GM12878 (cell line): Measurements from ENCODE around the gene OPRL1. TPM values are rescaled to one million over a fixed set of nuclear protein-coding genes. Genes with fewer than 3 reads are reported as not detected.
A peak's percentile ranks its signal among the peaks of the same experiment; 100 is the strongest.

Source experiments
- BACH1 ChIP-seq: fragments of 450-650 bp; IDR thresholded peaks from 2 replicates; pipeline ENCODE4 v1.6.1; 2017; ENCODE audit warnings: mild to moderate bottlenecking, borderline replicate concordance
- BRCA1 ChIP-seq: IDR thresholded peaks from 2 replicates; pipeline ENCODE4 v1.6.1; 2011; ENCODE audit warnings: low read depth, low read length, improper control_type of control experiment
- CEBPB ChIP-seq, 2 experiments: fragments of 150-350 bp in 1 of 2; IDR thresholded peaks; 2 replicates each; pipeline ENCODE4 v1.6.1; 2012 to 2014; ENCODE audit warnings: low read depth in 2 of 2, low read length in 2 of 2, borderline replicate concordance in 1 of 2, inconsistent platforms in 1 of 2
- CHD2 ChIP-seq: IDR thresholded peaks from 2 replicates; pipeline ENCODE4 v1.6.1; 2011; ENCODE audit warnings: low read depth, low read length, improper control_type of control experiment, borderline replicate concordance
- CTCF ChIP-seq, 3 experiments: IDR thresholded peaks in 2 of 3; conservative IDR thresholded peaks in 1 of 3; 2 replicates each; pipeline ENCODE4 v1.5.1; 2011; ENCODE audit warnings: low read depth in 3 of 3, low read length in 3 of 3, mild to moderate bottlenecking in 3 of 3, control low read depth in 2 of 3, moderate library complexity in 2 of 3, inconsistent platforms in 1 of 3, mixed read lengths in 1 of 3; ENCODE audit not compliant: control insufficient read depth in 2 of 3, insufficient read depth in 1 of 3; ENCODE audit errors: extremely low read depth in 1 of 3
- EP300 ChIP-seq, 2 experiments: fragments of 150-350 bp in 1 of 2; IDR thresholded peaks; 2 replicates each; pipeline ENCODE4 v1.6.1; 2011 to 2012; ENCODE audit warnings: low read depth in 2 of 2, low read length in 2 of 2, borderline replicate concordance in 1 of 2, improper control_type of control experiment in 1 of 2, inconsistent platforms in 1 of 2; ENCODE audit not compliant: control insufficient read depth in 1 of 2
- ETV6 ChIP-seq, 2 experiments: fragments of 450-650 bp in 1 of 2; IDR thresholded peaks in 1 of 2; conservative IDR thresholded peaks in 1 of 2; 2 replicates each; pipeline ENCODE4 v1.6.1; 2014; ENCODE audit warnings: antibody characterized with exemption in 1 of 2, borderline replicate concordance in 1 of 2, low read depth in 1 of 2, mild to moderate bottlenecking in 1 of 2, moderate library complexity in 1 of 2
- EZH2 ChIP-seq: IDR thresholded peaks from 2 replicates; pipeline ENCODE4 v1.6.1; 2012; ENCODE audit warnings: low read depth, mild to moderate bottlenecking, control low read depth, inconsistent platforms, low read length, borderline replicate concordance; ENCODE audit not compliant: control insufficient read depth
- IKZF1 ChIP-seq: fragments of 450-650 bp; conservative IDR thresholded peaks from 2 replicates; pipeline ENCODE4 v1.6.1; 2017; ENCODE audit warnings: antibody characterized with exemption, mild to moderate bottlenecking
- IRF3 ChIP-seq: fragments of 450-650 bp; IDR thresholded peaks from 2 replicates; pipeline ENCODE4 v1.6.1; 2014; ENCODE audit warnings: mild to moderate bottlenecking
- IRF4 ChIP-seq: IDR thresholded peaks from 2 replicates; pipeline ENCODE4 v1.6.1; 2011; ENCODE audit warnings: low read depth, low read length
- KAT2A ChIP-seq: conservative IDR thresholded peaks from 2 replicates; pipeline ENCODE4 v1.6.1; 2011; ENCODE audit warnings: low read depth, low read length; ENCODE audit not compliant: control insufficient read depth
- MXI1 ChIP-seq: fragments of 150-350 bp; IDR thresholded peaks from 2 replicates; pipeline ENCODE4 v1.6.1; 2011; ENCODE audit warnings: low read depth, mild to moderate bottlenecking, inconsistent platforms, low read length, improper control_type of control experiment
- NFYB ChIP-seq: IDR thresholded peaks from 2 replicates; pipeline ENCODE4 v1.6.1; 2011; ENCODE audit warnings: low read depth, mild to moderate bottlenecking, low read length, improper control_type of control experiment, moderate library complexity; ENCODE audit not compliant: insufficient read depth
- PRDM15 ChIP-seq: fragments of 450-650 bp; formaldehyde crosslinking; IDR thresholded peaks from 2 replicates; pipeline ENCODE4 v1.4.0; 2020; ENCODE audit warnings: mild to moderate bottlenecking, moderate library complexity
- RAD51 ChIP-seq: fragments of 450-650 bp; IDR thresholded peaks from 2 replicates; pipeline ENCODE4 v1.6.1; 2016; ENCODE audit warnings: moderate library complexity, mild to moderate bottlenecking, inconsistent platforms
- RFX5 ChIP-seq: IDR thresholded peaks from 2 replicates; pipeline ENCODE4 v1.6.1; 2011; ENCODE audit warnings: low read depth, low read length, improper control_type of control experiment
- SMARCA5 ChIP-seq: fragments of 450-650 bp; IDR thresholded peaks from 2 replicates; pipeline ENCODE4 v1.6.1; 2017; ENCODE audit warnings: mild to moderate bottlenecking
- SRF ChIP-seq, 2 experiments: IDR thresholded peaks; 2 replicates each; pipeline ENCODE4 v1.6.1; 2011; ENCODE audit warnings: low read depth in 2 of 2, low read length in 2 of 2, mild to moderate bottlenecking in 1 of 2, moderate library complexity in 1 of 2
- TCF12 ChIP-seq: IDR thresholded peaks from 2 replicates; pipeline ENCODE4 v1.6.1; 2011; ENCODE audit warnings: low read depth, mild to moderate bottlenecking, low read length
- YY1 ChIP-seq: IDR thresholded peaks from 2 replicates; pipeline ENCODE4 v1.6.1; 2011; ENCODE audit warnings: low read depth, mild to moderate bottlenecking, low read length
- polyA plus RNA-seq, 11 experiments: library from polyadenylated mRNA; depleted of rRNA in 4 of 11; unstranded in 6 of 11; stranded (reverse) in 5 of 11; fragments of >200 nt; fragmentation: Nextera tagmentation in 4 of 11; fragmentation: Illumina TruSeq in 1 of 11; extraction: Ambion mirVana in 4 of 11; extraction: Trizol in 1 of 11; gene quantifications; 1 replicate in 1 of 11; 2 replicates in 10 of 11; pipeline versions ENCODE4 v1.2.1 to v1.2.3, GENCODE V29; 2011 to 2016; ENCODE audit warnings: inconsistent platforms in 2 of 11, missing spikeins in 2 of 11, low read depth in 1 of 11
- total RNA-seq, 4 experiments: library from RNA; depleted of rRNA in 3 of 4; stranded (reverse); fragments of >200 nt in 3 of 4; fragmentation: Illumina TruSeq in 1 of 4; extraction: Trizol in 1 of 4; gene quantifications; 2 replicates each; pipeline versions ENCODE4 v1.2.1 to v1.2.3, GENCODE V29; 2013 to 2021

The OPRL1 gene
- total and polyA plus RNA-seq, 10 of the 15 experiments (the other 5 are each of a cell fraction or from before 2014, with no cell fraction given) = 0.04 to 0.41 (median 0.24) TPM; not detected in 1

- no peak for TF ChIP-seq PRDM15 (CRISPR knock-in tag)
- TF ChIP-seq KAT2A = no peak
- TF ChIP-seq TCF12 = 0 out of 2 replicates have a peak, but pooled peaks have one; percentile 29
- 0 out of 2 replicates have a peak, but pooled peaks have one; percentile 27 for TF ChIP-seq SMARCA5
- no peak for TF ChIP-seq ETV6 (conservative IDR thresholded peaks at IDR 0.05 in 1 of 2, IDR thresholded peaks at IDR 0.05 in 1 of 2; ENCODE audit: borderline replicate concordance in 1 of 2, low read depth in 1 of 2)
- TF ChIP-seq CEBPB (IDR thresholded peaks at IDR 0.05; ENCODE audit: borderline replicate concordance in 1 of 2, low read depth in 2 of 2, low read length in 2 of 2) = no peak
- no peak for TF ChIP-seq MXI1
- TF ChIP-seq CTCF (IDR thresholded peaks at IDR 0.05 in 2 of 3, conservative IDR thresholded peaks at IDR 0.05 in 1 of 3; ENCODE audit: control insufficient read depth in 2 of 3, extremely low read depth in 1 of 3, insufficient read depth in 1 of 3, low read depth in 3 of 3, low read length in 3 of 3) = peak; percentile 44 to 54 (median 47); a peak in 4 of 6 replicates
- TF ChIP-seq IKZF1 = no peak; the same call in 1 of the 2 replicates
- TF ChIP-seq EZH2 = no peak
- no peak for TF ChIP-seq SRF (IDR thresholded peaks at IDR 0.05; ENCODE audit: low read depth in 2 of 2, low read length in 2 of 2)
- TF ChIP-seq BRCA1 = no peak
- TF ChIP-seq NFYB = no peak
- no peak for TF ChIP-seq RFX5
- no peak for TF ChIP-seq YY1
- TF ChIP-seq IRF4 = no peak
- no peak for TF ChIP-seq CHD2
- TF ChIP-seq EP300 (IDR thresholded peaks at IDR 0.05; ENCODE audit: borderline replicate concordance in 1 of 2, control insufficient read depth in 1 of 2, low read depth in 2 of 2, low read length in 2 of 2) = no peak
- no peak for TF ChIP-seq IRF3
- no peak for TF ChIP-seq BACH1
- TF ChIP-seq RAD51 = no peak
Observed at GRCh38 chr20:64053841-64054661, 25.8 kb upstream of the OPRL1 start (continued).
